WTC11 (cell line): ENCODE data around the gene TTLL12.

Experiments
- CREM ChIP-seq: sonication (generic); formaldehyde crosslinking; IDR thresholded peaks from 2 replicates; pipeline ENCODE4 v1.8.1; 2022; ENCODE audit warnings: mild to moderate bottlenecking, missing genetic modification reagents, moderate library complexity
- MYBL2 ChIP-seq: sonication (generic); formaldehyde crosslinking; IDR thresholded peaks from 2 replicates; pipeline ENCODE4 v1.8.1; 2023; ENCODE audit warnings: mild to moderate bottlenecking, moderate library complexity, missing genetic modification reagents
- TEAD1 ChIP-seq: sonication (generic); formaldehyde crosslinking; IDR thresholded peaks from 2 replicates; pipeline ENCODE4 v1.8.0; 2022; ENCODE audit warnings: mild to moderate bottlenecking, missing genetic modification reagents
- TF ChIP-seq, protein P1 (sequence below): fragments of 200-600 bp; IDR thresholded peaks from 2 replicates; pipeline ENCODE4 v1.8.0; 2022; ENCODE audit warnings: antibody characterized with exemption
- TF ChIP-seq, protein P2 (sequence below): sonication (generic); formaldehyde crosslinking; IDR thresholded peaks from 2 replicates; pipeline ENCODE4 v1.8.0; 2022; ENCODE audit warnings: mild to moderate bottlenecking, missing genetic modification reagents

DNA sequence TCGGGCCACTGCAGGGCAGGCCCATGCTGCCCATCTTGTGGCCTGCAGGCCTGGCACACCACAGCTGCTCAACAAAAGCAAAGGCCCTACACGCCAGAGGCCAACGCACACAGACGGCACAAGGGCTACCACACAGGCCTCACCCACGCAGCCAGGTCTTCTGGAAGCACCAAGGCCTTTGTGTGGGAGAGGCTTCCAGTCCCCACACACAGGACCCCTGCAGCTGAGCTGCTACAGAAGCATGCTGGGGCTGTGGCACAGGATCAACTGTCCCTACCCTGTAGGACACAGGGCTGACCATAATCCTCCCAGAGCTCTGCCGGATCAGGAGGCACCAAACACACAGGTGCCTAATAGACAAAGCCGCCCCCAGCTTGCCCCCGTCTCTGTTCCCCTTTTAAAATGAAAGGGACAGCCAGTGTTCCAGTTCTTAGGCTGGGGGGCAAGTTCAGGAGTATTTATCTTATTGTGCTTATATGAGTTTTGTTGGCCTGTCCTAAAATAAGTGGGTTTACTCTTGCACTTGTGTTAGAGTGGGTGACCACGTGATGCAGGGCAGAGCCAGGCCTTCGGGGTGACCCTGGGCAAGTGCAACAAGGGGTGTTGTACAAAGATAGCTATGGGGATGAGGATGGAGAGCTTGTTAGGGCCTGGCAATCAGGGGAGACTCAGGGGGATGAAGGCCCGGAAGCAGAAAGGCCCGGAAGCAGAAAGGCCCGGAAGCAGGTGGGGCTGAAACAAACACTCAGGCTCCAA, 5.4 kb downstream of the TTLL12 start:
- TF ChIP-seq MYBL2 (CRISPR knock-in tag), result no peak
- TF ChIP-seq CREM, result no peak
- TF ChIP-seq, protein P1, sequence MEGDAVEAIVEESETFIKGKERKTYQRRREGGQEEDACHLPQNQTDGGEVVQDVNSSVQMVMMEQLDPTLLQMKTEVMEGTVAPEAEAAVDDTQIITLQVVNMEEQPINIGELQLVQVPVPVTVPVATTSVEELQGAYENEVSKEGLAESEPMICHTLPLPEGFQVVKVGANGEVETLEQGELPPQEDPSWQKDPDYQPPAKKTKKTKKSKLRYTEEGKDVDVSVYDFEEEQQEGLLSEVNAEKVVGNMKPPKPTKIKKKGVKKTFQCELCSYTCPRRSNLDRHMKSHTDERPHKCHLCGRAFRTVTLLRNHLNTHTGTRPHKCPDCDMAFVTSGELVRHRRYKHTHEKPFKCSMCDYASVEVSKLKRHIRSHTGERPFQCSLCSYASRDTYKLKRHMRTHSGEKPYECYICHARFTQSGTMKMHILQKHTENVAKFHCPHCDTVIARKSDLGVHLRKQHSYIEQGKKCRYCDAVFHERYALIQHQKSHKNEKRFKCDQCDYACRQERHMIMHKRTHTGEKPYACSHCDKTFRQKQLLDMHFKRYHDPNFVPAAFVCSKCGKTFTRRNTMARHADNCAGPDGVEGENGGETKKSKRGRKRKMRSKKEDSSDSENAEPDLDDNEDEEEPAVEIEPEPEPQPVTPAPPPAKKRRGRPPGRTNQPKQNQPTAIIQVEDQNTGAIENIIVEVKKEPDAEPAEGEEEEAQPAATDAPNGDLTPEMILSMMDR, result no peak
- TF ChIP-seq, protein P2, sequence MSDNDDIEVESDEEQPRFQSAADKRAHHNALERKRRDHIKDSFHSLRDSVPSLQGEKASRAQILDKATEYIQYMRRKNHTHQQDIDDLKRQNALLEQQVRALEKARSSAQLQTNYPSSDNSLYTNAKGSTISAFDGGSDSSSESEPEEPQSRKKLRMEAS, result no peak
- no peak for TF ChIP-seq TEAD1 (CRISPR knock-in tag)
